Measurements from ENCODE around the gene ZSCAN23. TPM values are rescaled to one million over a fixed set of nuclear protein-coding genes. Genes with fewer than 3 reads are reported as not detected.

The ZSCAN23 gene
- total and polyA plus RNA-seq, 2 of the 8 experiments (the other 6 are each of a cell fraction or from before 2014, with no cell fraction given) = 0.74 to 5.3 TPM

GRCh38 chr6:28400122-28400451, 43.2 kb downstream of the ZSCAN23 start:
- WGBS, 2 experiments (ENCODE audit: extremely low coverage in 1 of 2, insufficient coverage in 1 of 2, insufficient read length in 1 of 2, insufficient replicate concordance in 2 of 2, low coverage in 1 of 2, low lambda C conversion rate in 2 of 2, missing lambda C conversion rate in 1 of 2) = 24% methylated on average over 8 of the region's 8 CpGs; no CpG with 5 or more reads in 1 of the 2 experiments
- H3K23ac ChIP-seq (ENCODE audit: insufficient read length) = no peak overlapping the region
- H3K79me1 ChIP-seq (ENCODE audit: low read depth, low read length) = no peaks in the 10 kb centered on the region
- no peak overlapping the region for H4K8ac ChIP-seq (ENCODE audit: extremely low read depth, insufficient read depth, low read length)
- peak overlapping the region; percentile 99; the same call in 1 of the 2 replicates for H2AFZ ChIP-seq (ENCODE audit: low read length)
- peaks cover 2 to 17% (median 9%) of the 10 kb centered on the region in 4 experiments; a peak in 5 of 8 replicates for H3K36me3 ChIP-seq (ENCODE audit: control insufficient read depth in 2 of 4, insufficient read depth in 4 of 4, low read length in 3 of 4)
- no peak for DNase-seq (ENCODE audit: low read depth in 1 of 2, low spot score in 2 of 2)
- TF ChIP-seq PHF8 (conservative IDR thresholded peaks at IDR 0.05; ENCODE audit: low read depth, low read length) (no peak), ASH2L (IDR thresholded peaks at IDR 0.05; ENCODE audit: low read length) (peak; percentile 18), SRF (IDR thresholded peaks at IDR 0.05; ENCODE audit: low read depth, low read length) (no peak), RNF2 (IDR thresholded peaks at IDR 0.05; ENCODE audit: borderline replicate concordance, low read depth, low read length, missing control alignments, poor library complexity, severe bottlenecking) (no peak)
- no peak overlapping the region for H4K5ac ChIP-seq (ENCODE audit: insufficient read length, low read depth, low read length)
- no peak overlapping the region for H4K91ac ChIP-seq (replicated peaks; ENCODE audit: insufficient read length, low read length)
- H4K20me1 ChIP-seq (replicated peaks in 1 of 2; ENCODE audit: control insufficient read depth in 1 of 2, insufficient read depth in 2 of 2, low read length in 2 of 2) = peaks cover 0 to 1% of the 10 kb centered on the region in 2 experiments
- H2BK12ac ChIP-seq (ENCODE audit: low read depth, low read length) = no peak overlapping the region
- no peak overlapping the region for H3K56ac ChIP-seq (replicated peaks; ENCODE audit: insufficient read length, low read depth, low read length)
- H3K27ac ChIP-seq (ENCODE audit: low read depth, low read length) = no peak overlapping the region
- H3K14ac ChIP-seq (ENCODE audit: insufficient read length) = no peak overlapping the region
- H3K4me2 ChIP-seq (ENCODE audit: insufficient read depth in 1 of 2, low read depth in 2 of 2, low read length in 2 of 2) = peak overlapping the region; percentile 65 to 91
- POLR2A ChIA-PET (ENCODE audit: partially characterized antibody) = interaction anchor here (0.9 to 7.1 kb wide), 3 partner anchors 16 to 43 kb away, joined by 3 to 62 read pairs (median 21); partner anchors contain the start of gene ZSCAN23
- H2BK120ac ChIP-seq (replicated peaks; ENCODE audit: low read depth, low read length) = no peak overlapping the region
- peak overlapping the region in 3 of 4 experiments; percentile 81 to 88 (median 82); a peak in 5 of 7 replicates for H3K9ac ChIP-seq (replicated peaks in 1 of 4; ENCODE audit: extremely low read depth in 1 of 4, low read depth in 3 of 4, low read length in 3 of 4)
- no peak for FAIRE-seq
- no peak overlapping the region for H2BK20ac ChIP-seq (ENCODE audit: low read length)
- CTCF ChIA-PET (ENCODE audit: partially characterized antibody) = no interaction called here
- H3K9me3 ChIP-seq (ENCODE audit: insufficient read depth in 2 of 2, low read depth in 1 of 2, low read length in 1 of 2) = no peaks in the 10 kb centered on the region
- peak overlapping the region; percentile 67 to 97 (median 93) for H3K4me3 ChIP-seq (ENCODE audit: extremely low read depth in 1 of 4, insufficient read depth in 2 of 4, low read depth in 3 of 4, low read length in 4 of 4)
- no peak overlapping the region for H3K4ac ChIP-seq (replicated peaks; ENCODE audit: insufficient read length, low read depth, low read length)
- no peak overlapping the region; the same call in 1 of the 2 replicates for H2BK5ac ChIP-seq (ENCODE audit: low read depth, low read length)
- H3K23me2 ChIP-seq (ENCODE audit: low read depth, low read length) = no peaks in the 10 kb centered on the region
- H2AK5ac ChIP-seq (ENCODE audit: low read depth, low read length) = no peak overlapping the region
- H3K4me1 ChIP-seq (replicated peaks in 1 of 4; ENCODE audit: control insufficient read depth in 3 of 4, insufficient read depth in 4 of 4, low read length in 3 of 4) = peaks cover 0 to 2% (median 0%) of the 10 kb centered on the region in 4 experiments; a peak in 4 of 7 replicates
- H2BK15ac ChIP-seq (ENCODE audit: low read length) = no peak overlapping the region
- peaks cover 0 to 38% of the 10 kb centered on the region in 2 experiments; a peak in 3 of 4 replicates for H3K79me2 ChIP-seq (ENCODE audit: control insufficient read depth in 1 of 2, insufficient read depth in 2 of 2, low read length in 2 of 2)
- H3K27me3 ChIP-seq (replicated peaks in 1 of 4; ENCODE audit: control insufficient read depth in 3 of 4, extremely low read depth in 1 of 4, insufficient read depth in 3 of 4, low read length in 3 of 4) = peaks cover 0 to 3% (median 0%) of the 10 kb centered on the region in 4 experiments; a peak in 2 of 7 replicates
- no peak overlapping the region for H3K18ac ChIP-seq (ENCODE audit: extremely low read depth, low read length)

All from H1 (cell line).